SU-DHL-6 (cell line): ENCODE data around the gene UGT1A4.
"Not testable (repeated sequence)": the region's sequence is repeated elsewhere in the genome, so short reads cannot be mapped to it uniquely, and the experiment has no call there.

Experiments used
- H2AFZ ChIP-seq: fragments of 200-600 bp; sonication (generic); 2 replicates; pipeline ENCODE4 v1.6.1; 2014; ENCODE audit warnings: low read depth, mild to moderate bottlenecking, moderate library complexity, mixed read lengths, antibody characterized with exemption, low read length; ENCODE audit not compliant: severe bottlenecking
- H3F3A ChIP-seq: fragments of 200-600 bp; shearing (Covaris generic); 2 replicates; pipeline ENCODE4 v1.6.0; 2016; ENCODE audit warnings: antibody characterized with exemption, mild to moderate bottlenecking; ENCODE audit not compliant: insufficient read depth
- H3K27ac ChIP-seq: fragments of 200-600 bp; sonication (generic); 2 replicates; pipeline ENCODE4 v1.5.1; 2016; ENCODE audit warnings: low read depth, mild to moderate bottlenecking, low read length, moderate library complexity, mixed read lengths
- H3K27me3 ChIP-seq: fragments of 200-600 bp; sonication (generic), shearing (Covaris generic); 2 replicates; pipeline ENCODE4 v1.6.0; 2014; ENCODE audit warnings: mild to moderate bottlenecking, low read length
- H3K36me3 ChIP-seq: fragments of 200-600 bp; sonication (generic); 2 replicates; pipeline ENCODE4 v1.6.1; 2014; ENCODE audit warnings: mild to moderate bottlenecking, low read length, mixed read lengths
- H3K4me2 ChIP-seq: fragments of 300-600, 200-600 bp; shearing (Covaris generic), sonication (generic); 2 replicates; pipeline ENCODE4 v1.6.0; 2014; ENCODE audit warnings: low read length, low read depth, mild to moderate bottlenecking; ENCODE audit not compliant: poor library complexity, severe bottlenecking
- H3K4me3 ChIP-seq: fragments of 200-600 bp; sonication (generic); 2 replicates; pipeline ENCODE4 v1.5.1; 2014; ENCODE audit warnings: antibody characterized with exemption, low read length, mild to moderate bottlenecking, mixed read lengths; ENCODE audit not compliant: insufficient read depth, poor library complexity, severe bottlenecking
- H3K79me2 ChIP-seq: fragments of 200-600 bp; sonication (generic); 2 replicates; pipeline ENCODE4 v1.6.1; 2014; ENCODE audit warnings: mild to moderate bottlenecking, low read length, moderate library complexity; ENCODE audit not compliant: insufficient read depth
- H3K9ac ChIP-seq: fragments of 200-600 bp; sonication (generic); 2 replicates; pipeline ENCODE4 v1.7.0; 2014; ENCODE audit warnings: mild to moderate bottlenecking, low read length
- H3K9me2 ChIP-seq: fragments of 200-600 bp; sonication (generic); replicated peaks from 2 replicates; pipeline ENCODE4 v1.6.1; 2014; ENCODE audit warnings: low read length; ENCODE audit not compliant: insufficient read depth
- H3K9me3 ChIP-seq: fragments of 200-600 bp; sonication (generic); 2 replicates; pipeline ENCODE4 v1.6.1; 2014; ENCODE audit warnings: low read length, mixed read lengths; ENCODE audit not compliant: insufficient read depth
- H4K20me1 ChIP-seq: fragments of 200-600 bp; sonication (generic); 2 replicates; pipeline ENCODE4 v1.6.1; 2014; ENCODE audit warnings: low read depth, mild to moderate bottlenecking, antibody characterized with exemption, low read length, moderate library complexity, mixed read lengths
- EZH2phosphoT487 ChIP-seq: fragments of 200-600 bp; sonication (generic), shearing (Covaris generic); conservative IDR thresholded peaks from 2 replicates; pipeline ENCODE4 v1.6.1; 2018; ENCODE audit warnings: mild to moderate bottlenecking, antibody characterized with exemption, low read length, moderate library complexity, mixed read lengths
- TF ChIP-seq, protein P1 (sequence below): fragments of 200-600 bp; sonication (generic); IDR thresholded peaks from one replicate; pipeline ENCODE4 v1.5.1; 2017; ENCODE audit warnings: antibody characterized with exemption, mild to moderate bottlenecking, low read length, moderate library complexity; ENCODE audit not compliant: insufficient read depth, poor library complexity, severe bottlenecking

The UGT1A4 gene

DNA sequence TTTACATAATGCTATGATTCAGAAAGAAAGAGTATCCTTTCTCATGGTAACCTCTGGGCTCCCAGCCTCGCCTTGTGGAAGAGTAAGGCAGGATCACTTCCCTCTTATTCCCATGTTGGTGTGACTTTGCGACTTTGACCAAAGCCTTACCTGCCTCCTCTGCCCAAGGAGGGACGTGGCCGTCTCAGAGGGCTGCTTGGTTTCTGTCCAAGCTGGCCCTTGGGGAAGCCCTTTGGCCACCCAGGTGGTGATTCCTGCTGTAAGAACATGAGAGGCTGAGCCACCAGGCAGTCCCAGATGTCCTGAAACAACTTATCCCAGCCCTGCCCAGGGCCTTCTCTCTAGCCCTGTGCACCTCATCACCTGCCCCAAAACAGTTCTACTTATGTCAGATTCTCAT lies 19.8 kb upstream of the UGT1A4 start:
- no peaks in the 10 kb centered on the region for H3F3A ChIP-seq
- no peaks in the 10 kb centered on the region for H3K79me2 ChIP-seq
- no peak overlapping the region for H2AFZ ChIP-seq
- H4K20me1 ChIP-seq: no peaks in the 10 kb centered on the region
- no peaks in the 10 kb centered on the region for H3K27me3 ChIP-seq
- H3K27ac ChIP-seq: no peak overlapping the region
- no peaks in the 10 kb centered on the region for H3K9me3 ChIP-seq
- H3K36me3 ChIP-seq: no peaks in the 10 kb centered on the region
- no peak overlapping the region for H3K9ac ChIP-seq
- no peaks in the 10 kb centered on the region for H3K9me2 ChIP-seq
- TF ChIP-seq, protein P1, sequence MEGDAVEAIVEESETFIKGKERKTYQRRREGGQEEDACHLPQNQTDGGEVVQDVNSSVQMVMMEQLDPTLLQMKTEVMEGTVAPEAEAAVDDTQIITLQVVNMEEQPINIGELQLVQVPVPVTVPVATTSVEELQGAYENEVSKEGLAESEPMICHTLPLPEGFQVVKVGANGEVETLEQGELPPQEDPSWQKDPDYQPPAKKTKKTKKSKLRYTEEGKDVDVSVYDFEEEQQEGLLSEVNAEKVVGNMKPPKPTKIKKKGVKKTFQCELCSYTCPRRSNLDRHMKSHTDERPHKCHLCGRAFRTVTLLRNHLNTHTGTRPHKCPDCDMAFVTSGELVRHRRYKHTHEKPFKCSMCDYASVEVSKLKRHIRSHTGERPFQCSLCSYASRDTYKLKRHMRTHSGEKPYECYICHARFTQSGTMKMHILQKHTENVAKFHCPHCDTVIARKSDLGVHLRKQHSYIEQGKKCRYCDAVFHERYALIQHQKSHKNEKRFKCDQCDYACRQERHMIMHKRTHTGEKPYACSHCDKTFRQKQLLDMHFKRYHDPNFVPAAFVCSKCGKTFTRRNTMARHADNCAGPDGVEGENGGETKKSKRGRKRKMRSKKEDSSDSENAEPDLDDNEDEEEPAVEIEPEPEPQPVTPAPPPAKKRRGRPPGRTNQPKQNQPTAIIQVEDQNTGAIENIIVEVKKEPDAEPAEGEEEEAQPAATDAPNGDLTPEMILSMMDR: no peak
- no peak for TF ChIP-seq EZH2phosphoT487
- H3K4me3 ChIP-seq: no peak overlapping the region
- no peak overlapping the region for H3K4me2 ChIP-seq

DNA sequence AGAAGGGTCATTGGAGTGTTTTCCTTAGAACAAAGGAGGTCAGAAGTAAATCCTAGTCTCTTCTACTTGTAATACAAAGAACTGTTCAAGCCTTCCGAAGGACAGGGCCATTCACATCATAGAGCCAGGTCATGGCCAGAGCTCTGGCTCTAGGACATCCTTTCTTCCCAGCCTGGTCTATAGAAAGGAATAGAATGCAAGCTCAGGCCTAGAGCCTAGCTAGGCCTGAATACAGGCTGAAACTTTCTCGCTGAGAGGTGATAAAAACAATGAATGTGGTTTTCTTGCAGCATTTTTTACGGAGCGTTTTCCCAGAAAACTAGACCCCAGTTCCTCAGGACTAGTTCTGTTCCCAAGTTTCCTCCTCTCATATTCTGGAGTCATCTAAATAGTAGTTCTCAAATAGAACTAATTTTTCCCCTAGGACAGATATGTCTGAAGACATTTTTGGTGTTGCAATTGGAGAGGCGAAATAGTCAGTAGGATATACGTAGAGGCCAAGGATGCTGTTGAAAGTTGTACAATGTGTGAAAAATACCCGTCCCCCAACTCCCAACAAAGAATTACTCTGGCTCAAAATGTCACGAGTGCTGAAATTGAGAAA lies 19.0 kb upstream of the UGT1A4 start:
- Histone ChIP-seq H3F3A (no peaks in the 10 kb centered on the region), H3K9me2 (no peaks in the 10 kb centered on the region), H3K27ac (no peak overlapping the region), H2AFZ (no peak overlapping the region), H3K36me3 (no peaks in the 10 kb centered on the region), H3K9me3 (no peaks in the 10 kb centered on the region), H3K4me3 (no peak overlapping the region), H3K27me3 (no peaks in the 10 kb centered on the region), H3K9ac (no peak overlapping the region), H3K4me2 (no peak overlapping the region), H3K79me2 (no peaks in the 10 kb centered on the region), H4K20me1 (no peaks in the 10 kb centered on the region)
- no peak for TF ChIP-seq EZH2phosphoT487

DNA sequence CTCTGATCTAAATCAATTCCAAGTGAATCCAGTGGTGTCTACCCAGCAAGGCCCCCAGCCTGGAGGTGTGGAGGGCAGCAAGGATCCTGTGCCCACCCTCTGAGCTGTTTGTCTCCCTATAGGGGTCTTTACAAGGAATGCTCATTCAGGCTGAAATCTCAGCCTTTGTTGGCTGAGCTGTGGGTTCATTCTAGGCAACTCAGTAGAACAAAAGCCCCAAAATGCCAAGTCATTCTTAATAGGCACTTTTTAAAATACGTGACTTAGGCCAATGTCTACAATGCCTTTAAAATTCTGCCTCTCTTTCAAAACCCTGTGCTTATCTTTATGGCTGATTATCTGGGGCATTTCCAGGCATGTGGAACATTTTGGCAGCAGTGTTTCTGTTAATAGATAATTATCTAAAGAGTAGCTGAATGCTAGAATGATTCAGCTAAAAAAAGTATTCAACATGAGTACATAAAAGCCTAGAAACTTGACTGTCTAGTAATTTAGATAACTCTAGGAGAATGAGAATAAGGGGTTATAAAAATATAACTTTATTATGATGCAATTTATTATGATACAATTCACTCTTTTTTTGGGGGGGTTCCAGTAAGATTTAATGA lies 18.4 kb upstream of the UGT1A4 start:
- H3K9ac ChIP-seq: no peak overlapping the region
- no peak for TF ChIP-seq EZH2phosphoT487
- TF ChIP-seq, protein P1: no peak
- no peaks in the 10 kb centered on the region for H3K27me3 ChIP-seq
- no peaks in the 10 kb centered on the region for H3F3A ChIP-seq
- no peaks in the 10 kb centered on the region for H3K9me2 ChIP-seq
- H2AFZ ChIP-seq: no peak overlapping the region
- H3K4me3 ChIP-seq: no peak overlapping the region
- H3K4me2 ChIP-seq: no peak overlapping the region
- no peak overlapping the region for H3K27ac ChIP-seq
- H4K20me1 ChIP-seq: no peaks in the 10 kb centered on the region
- no peaks in the 10 kb centered on the region for H3K36me3 ChIP-seq
- no peaks in the 10 kb centered on the region for H3K9me3 ChIP-seq
- H3K79me2 ChIP-seq: no peaks in the 10 kb centered on the region

DNA sequence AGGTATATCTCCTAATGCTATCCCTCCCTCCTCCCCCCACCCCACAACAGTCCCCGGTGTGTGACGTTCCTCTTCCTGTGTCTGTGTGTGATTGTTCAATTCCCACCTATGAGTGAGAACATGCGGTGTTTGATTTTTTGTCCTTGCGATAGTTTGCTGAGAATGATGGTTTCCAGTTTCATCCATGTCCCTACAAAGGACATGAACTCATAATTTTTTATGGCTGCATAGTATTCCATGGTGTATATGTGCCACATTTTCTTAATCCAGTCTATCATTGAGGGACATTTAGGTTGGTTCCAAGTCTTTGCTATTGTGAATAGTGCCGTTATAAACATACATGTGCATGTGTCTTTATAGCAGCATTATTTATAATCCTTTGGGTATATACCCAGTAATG lies 17.7 kb upstream of the UGT1A4 start:
- H3K79me2 ChIP-seq, H4K20me1 ChIP-seq, H2AFZ ChIP-seq, H3K36me3 ChIP-seq, H3K27ac ChIP-seq, H3K9me2 ChIP-seq, H3K4me2 ChIP-seq, H3K9ac ChIP-seq, H3K4me3 ChIP-seq, H3K9me3 ChIP-seq, H3K27me3 ChIP-seq, H3F3A ChIP-seq: not testable (repeated sequence)
